Parathyroid adenoma (tissue), 2 donors: ENCODE results near the gene NUTM1.
"Not testable (repeated sequence)": the region's sequence is repeated elsewhere in the genome, so short reads cannot be mapped to it uniquely, and the experiment has no call there.

ENCODE experiments used
- H2AFZ ChIP-seq: fragments of 300-600 bp; sonication (generic); one replicate; pipeline ENCODE4 v1.7.0; 2017; ENCODE audit warnings: antibody characterized with exemption, mild to moderate bottlenecking
- H3K27ac ChIP-seq: fragments of 300-600 bp; sonication (generic); one replicate; pipeline ENCODE4 v1.7.0; 2017
- H3K27me3 ChIP-seq: fragments of 300-600 bp; sonication (generic); one replicate; pipeline ENCODE4 v1.7.0; 2017; ENCODE audit warnings: low read length; ENCODE audit not compliant: control insufficient read depth, insufficient read depth
- H3K36me3 ChIP-seq: fragments of 300-600 bp; sonication (generic); one replicate; pipeline ENCODE4 v1.7.0; 2017; ENCODE audit warnings: low read length; ENCODE audit not compliant: control insufficient read depth, insufficient read depth
- H3K4me1 ChIP-seq: fragments of 300-600 bp; sonication (generic); one replicate; pipeline ENCODE4 v1.7.0; 2017; ENCODE audit warnings: control low read depth
- H3K4me2 ChIP-seq: fragments of 300-600 bp; sonication (generic); one replicate; pipeline ENCODE4 v1.7.0; 2017; ENCODE audit warnings: low read length
- H3K4me3 ChIP-seq: fragments of 300-600 bp; sonication (generic); one replicate; pipeline ENCODE4 v1.7.0; 2017; ENCODE audit warnings: low read depth, low read length
- H3K79me2 ChIP-seq: fragments of 300-600 bp; sonication (generic); one replicate; pipeline ENCODE4 v1.7.0; 2017; ENCODE audit warnings: control low read depth
- H3K9ac ChIP-seq: fragments of 300-600 bp; sonication (generic); one replicate; pipeline ENCODE4 v1.7.0; 2017; ENCODE audit warnings: mild to moderate bottlenecking
- H3K9me3 ChIP-seq: fragments of 300-600 bp; sonication (generic); one replicate; pipeline ENCODE4 v1.7.0; 2017; ENCODE audit warnings: low read length; ENCODE audit not compliant: control insufficient read depth
- TF ChIP-seq, protein P1 (sequence below): fragments of 300-600 bp; sonication (generic); IDR thresholded peaks from one replicate; pipeline ENCODE4 v1.7.0; 2017; ENCODE audit warnings: antibody characterized with exemption, mild to moderate bottlenecking
- donor health status: primary hyperparathyroidism.

NUTM1 gene

DNA sequence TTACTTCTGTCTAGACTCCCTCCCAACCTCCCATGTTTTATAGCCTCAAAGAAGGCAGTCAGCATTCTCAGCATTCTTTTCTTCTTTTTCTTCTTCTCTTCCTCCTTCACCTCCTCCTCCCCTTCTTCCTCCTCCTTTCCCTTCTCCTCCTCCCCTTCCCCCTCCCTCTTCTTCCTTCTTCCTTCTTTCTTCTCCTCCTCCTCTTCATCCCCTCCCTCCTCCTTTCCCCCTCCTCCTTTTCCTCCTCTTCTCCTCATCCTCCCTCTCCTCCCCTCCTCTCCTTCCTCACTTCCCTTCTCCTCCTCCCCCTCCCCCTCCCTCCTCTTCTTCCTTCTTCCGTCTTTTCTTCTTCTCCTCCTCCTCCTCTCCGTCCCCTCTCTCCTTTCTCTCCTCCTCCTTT lies 27.5 kb downstream of the NUTM1 start:
- TF ChIP-seq, protein P1, sequence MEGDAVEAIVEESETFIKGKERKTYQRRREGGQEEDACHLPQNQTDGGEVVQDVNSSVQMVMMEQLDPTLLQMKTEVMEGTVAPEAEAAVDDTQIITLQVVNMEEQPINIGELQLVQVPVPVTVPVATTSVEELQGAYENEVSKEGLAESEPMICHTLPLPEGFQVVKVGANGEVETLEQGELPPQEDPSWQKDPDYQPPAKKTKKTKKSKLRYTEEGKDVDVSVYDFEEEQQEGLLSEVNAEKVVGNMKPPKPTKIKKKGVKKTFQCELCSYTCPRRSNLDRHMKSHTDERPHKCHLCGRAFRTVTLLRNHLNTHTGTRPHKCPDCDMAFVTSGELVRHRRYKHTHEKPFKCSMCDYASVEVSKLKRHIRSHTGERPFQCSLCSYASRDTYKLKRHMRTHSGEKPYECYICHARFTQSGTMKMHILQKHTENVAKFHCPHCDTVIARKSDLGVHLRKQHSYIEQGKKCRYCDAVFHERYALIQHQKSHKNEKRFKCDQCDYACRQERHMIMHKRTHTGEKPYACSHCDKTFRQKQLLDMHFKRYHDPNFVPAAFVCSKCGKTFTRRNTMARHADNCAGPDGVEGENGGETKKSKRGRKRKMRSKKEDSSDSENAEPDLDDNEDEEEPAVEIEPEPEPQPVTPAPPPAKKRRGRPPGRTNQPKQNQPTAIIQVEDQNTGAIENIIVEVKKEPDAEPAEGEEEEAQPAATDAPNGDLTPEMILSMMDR: no peak

DNA sequence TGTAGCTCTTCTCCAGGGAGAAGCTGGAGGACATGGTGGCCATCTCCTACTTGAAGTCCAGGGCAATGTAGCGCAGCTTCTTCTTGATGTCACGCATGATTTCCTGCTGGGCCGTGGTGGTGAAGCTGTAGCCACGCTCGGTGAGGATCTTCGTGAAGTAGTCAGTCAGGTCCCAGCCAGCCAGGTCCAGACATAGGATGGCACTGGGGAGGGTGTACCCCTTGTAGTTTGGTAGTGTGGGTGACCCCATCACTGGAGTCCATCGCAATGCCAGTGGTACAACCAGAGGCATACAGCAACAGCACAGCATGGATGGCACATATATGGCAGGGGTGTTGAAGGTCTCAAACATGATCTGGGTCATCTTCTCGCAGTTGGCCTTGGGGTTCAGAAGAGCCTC lies 30.8 kb downstream of the NUTM1 start:
- TF ChIP-seq, protein P1: no peak

More for the DNA sequence above, 27.5 kb downstream of the NUTM1 start:
- Histone ChIP-seq H3K4me1 (no peaks in the 10 kb centered on the region), H3K27ac (no peak overlapping the region), H3K4me2 (no peak overlapping the region), H3K9ac (no peak overlapping the region), H3K4me3 (no peak overlapping the region), H3K36me3 (no peaks in the 10 kb centered on the region), H2AFZ (no peak overlapping the region), H3K79me2 (no peaks in the 10 kb centered on the region), H3K9me3 (no peaks in the 10 kb centered on the region), H3K27me3 (no peaks in the 10 kb centered on the region)

DNA sequence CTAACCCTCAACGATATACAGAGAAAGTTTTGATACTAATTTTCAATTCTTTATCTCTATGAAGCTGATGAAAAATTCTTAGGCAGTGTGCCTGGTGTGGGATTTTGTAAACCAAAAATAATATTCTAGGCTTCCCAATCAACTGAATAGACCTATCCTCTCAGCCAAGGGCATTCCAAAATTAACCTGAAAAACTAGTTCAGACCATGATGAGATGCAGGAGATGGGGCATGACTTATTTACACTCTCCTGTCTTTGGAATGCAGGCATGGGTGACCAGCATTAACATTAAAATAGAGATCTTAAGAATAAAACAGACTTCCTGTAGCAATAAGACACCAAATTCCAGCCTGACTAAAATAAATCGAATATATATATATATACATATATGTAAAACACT lies 31.7 kb downstream of the NUTM1 start:
- TF ChIP-seq, protein P1: no peak

More for the DNA sequence above, 30.8 kb downstream of the NUTM1 start:
- H2AFZ ChIP-seq: no peak overlapping the region
- no peaks in the 10 kb centered on the region for H3K79me2 ChIP-seq
- no peak overlapping the region for H3K4me2 ChIP-seq
- H3K36me3 ChIP-seq: no peaks in the 10 kb centered on the region
- H3K27me3 ChIP-seq: no peaks in the 10 kb centered on the region
- H3K4me1 ChIP-seq: no peaks in the 10 kb centered on the region
- H3K27ac ChIP-seq: no peak overlapping the region
- no peak overlapping the region for H3K9ac ChIP-seq
- H3K4me3 ChIP-seq: no peak overlapping the region
- no peaks in the 10 kb centered on the region for H3K9me3 ChIP-seq

DNA sequence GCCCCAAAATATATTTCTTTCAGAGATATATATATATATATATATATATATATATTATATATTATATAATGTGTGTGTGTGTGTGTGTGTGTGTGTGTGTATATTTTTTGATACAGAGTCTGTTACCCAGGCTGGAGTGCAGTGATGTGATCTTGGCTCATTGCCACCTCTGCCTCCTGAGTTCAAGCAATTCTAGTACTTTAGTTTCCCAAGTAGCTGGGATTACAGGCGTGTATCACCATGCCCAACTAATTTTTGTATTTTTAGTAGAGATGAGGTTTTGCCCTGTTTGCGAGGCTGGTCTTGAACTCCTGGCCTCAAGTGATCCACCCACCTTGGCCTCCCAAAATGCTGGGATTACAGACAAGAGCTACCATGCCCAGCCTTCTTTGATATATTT lies 32.4 kb downstream of the NUTM1 start:
- H3K4me1 ChIP-seq, H3K4me3 ChIP-seq: not testable (repeated sequence)

More for the DNA sequence above, 31.7 kb downstream of the NUTM1 start:
- Histone ChIP-seq H3K27ac (no peak overlapping the region), H3K9me3 (no peaks in the 10 kb centered on the region), H3K79me2 (no peaks in the 10 kb centered on the region), H3K4me1 (no peaks in the 10 kb centered on the region), H3K36me3 (no peaks in the 10 kb centered on the region), H3K4me3 (no peak overlapping the region), H3K4me2 (no peak overlapping the region), H2AFZ (no peak overlapping the region), H3K27me3 (no peaks in the 10 kb centered on the region), H3K9ac (no peak overlapping the region)

DNA sequence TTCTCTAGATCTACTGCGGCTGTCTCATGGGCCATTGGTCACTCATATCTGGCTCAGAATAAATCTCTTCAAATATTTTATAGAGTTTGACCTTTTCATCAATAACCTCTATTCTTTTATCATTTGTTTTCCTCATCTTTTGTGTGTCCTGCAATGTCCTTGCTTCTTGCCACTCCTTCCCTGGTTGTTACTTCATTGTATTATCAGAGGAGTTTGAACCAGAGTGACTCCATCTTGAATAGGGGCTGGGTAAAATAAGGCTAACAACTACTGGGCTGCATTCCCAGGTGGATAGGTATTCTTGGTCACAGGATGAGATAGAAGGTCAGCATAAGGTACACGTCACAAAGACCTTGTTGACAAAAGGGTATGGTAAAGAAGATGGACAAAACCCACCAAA lies 33.7 kb downstream of the NUTM1 start:
- H3K4me1 ChIP-seq: no peaks in the 10 kb centered on the region
- H3K4me2 ChIP-seq: no peak overlapping the region
- H3K9me3 ChIP-seq: no peaks in the 10 kb centered on the region
- TF ChIP-seq, protein P1: no peak
- H3K9ac ChIP-seq: no peak overlapping the region
- no peak overlapping the region for H2AFZ ChIP-seq
- no peak overlapping the region for H3K27ac ChIP-seq
- H3K36me3 ChIP-seq: no peaks in the 10 kb centered on the region
- H3K79me2 ChIP-seq: no peaks in the 10 kb centered on the region
- no peak overlapping the region for H3K4me3 ChIP-seq
- H3K27me3 ChIP-seq: no peaks in the 10 kb centered on the region

More for the DNA sequence above, 32.4 kb downstream of the NUTM1 start:
- not testable (repeated sequence) for H3K9me3 ChIP-seq, H3K36me3 ChIP-seq, H3K27me3 ChIP-seq, H3K9ac ChIP-seq, H3K79me2 ChIP-seq, H2AFZ ChIP-seq, H3K27ac ChIP-seq, H3K4me2 ChIP-seq

DNA sequence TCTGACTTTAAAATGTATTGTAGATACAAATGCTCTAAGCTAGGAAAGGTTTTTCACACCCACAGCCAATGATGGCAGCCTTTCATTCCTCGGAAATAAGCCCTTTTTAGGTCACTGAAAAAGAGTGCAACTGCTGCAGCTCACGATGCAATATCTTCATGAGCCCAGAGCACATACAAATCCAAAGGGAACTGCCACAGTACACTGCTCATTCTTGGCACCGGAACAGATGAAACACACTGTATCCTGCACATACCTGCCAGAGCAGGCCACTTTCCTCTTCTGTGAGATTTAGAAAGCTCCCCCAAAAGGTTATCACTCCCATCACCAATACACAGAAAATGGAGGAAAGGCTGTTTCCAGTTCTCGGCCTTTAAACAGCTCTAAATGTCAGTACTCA lies 37.4 kb downstream of the NUTM1 start:
- not testable (repeated sequence) for H3K27ac ChIP-seq, H3K9me3 ChIP-seq, H2AFZ ChIP-seq, H3K9ac ChIP-seq, H3K27me3 ChIP-seq, H3K4me3 ChIP-seq, H3K4me1 ChIP-seq, H3K4me2 ChIP-seq, H3K36me3 ChIP-seq, H3K79me2 ChIP-seq

DNA sequence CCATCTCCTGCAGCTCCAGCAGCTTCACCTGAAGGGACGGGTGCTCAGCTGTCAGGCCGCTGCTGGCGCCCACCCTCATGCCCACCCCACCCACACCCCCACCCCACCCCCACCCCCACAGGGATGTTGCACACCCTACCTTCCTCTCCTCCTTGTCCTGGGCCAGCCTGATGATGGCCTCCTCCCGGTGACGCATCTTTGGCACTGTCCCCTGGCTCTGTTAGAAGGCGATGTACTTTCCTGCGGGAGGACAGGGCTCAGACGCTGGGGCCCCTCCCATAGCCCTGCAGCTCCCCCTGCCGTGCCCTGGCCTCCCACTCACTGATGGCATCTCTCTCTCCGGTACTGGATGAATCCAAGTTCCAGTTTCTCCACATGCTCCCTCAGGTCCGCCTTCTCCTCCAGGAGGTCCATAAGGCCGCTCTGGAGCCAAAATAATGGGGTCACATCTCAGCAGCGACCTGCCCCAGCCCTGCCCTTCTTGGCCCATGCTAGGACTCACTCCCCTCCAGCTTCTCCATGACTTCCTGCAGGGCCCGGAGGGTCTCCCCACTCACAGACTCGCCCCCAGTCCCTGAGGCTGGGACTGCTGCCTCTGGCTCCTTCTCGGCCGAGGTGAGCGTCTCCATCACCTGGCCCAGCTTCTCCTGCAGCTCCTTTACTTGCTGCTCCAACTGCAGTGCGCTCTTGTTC lies 38.9 kb downstream of the NUTM1 start:
- H2AFZ ChIP-seq, H3K27me3 ChIP-seq, H3K4me1 ChIP-seq, H3K36me3 ChIP-seq, H3K27ac ChIP-seq, H3K9me3 ChIP-seq, H3K79me2 ChIP-seq, H3K4me3 ChIP-seq, H3K4me2 ChIP-seq, H3K9ac ChIP-seq: not testable (repeated sequence)

DNA sequence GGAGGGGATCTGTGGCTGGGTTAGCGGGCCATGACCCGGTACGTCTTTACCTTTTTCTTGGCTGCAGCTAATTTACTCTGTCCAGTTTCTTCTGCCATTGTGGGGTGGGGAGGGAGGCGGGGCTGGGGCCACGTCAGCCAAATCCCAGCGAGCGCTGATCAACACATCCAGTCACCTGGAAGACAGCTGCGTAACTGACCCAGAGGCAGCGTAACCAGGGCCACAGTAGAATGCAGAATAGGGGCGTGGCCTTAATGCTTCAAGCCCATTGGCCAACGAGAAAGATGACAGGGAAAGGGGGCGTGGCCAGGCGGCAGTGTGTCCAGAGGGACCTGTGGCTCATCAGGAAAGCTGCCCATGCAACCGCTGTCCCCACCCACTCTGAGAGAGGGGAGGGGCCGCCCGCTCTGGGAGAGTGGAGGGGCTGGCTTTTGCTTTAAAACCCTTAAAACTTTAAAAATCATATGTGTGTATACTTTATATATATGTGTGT lies 46.5 kb downstream of the NUTM1 start:
- H3K27ac ChIP-seq, H3K79me2 ChIP-seq, H2AFZ ChIP-seq, H3K4me3 ChIP-seq, H3K9ac ChIP-seq, H3K9me3 ChIP-seq, H3K27me3 ChIP-seq, H3K4me2 ChIP-seq, H3K4me1 ChIP-seq, H3K36me3 ChIP-seq: not testable (repeated sequence)
